ENCODE data around the gene DISC1. TPM values are rescaled to one million over a fixed set of nuclear protein-coding genes. Genes with fewer than 3 reads are reported as not detected.

The DISC1 gene
- total and polyA plus RNA-seq, 2 donors (not counting 1 experiment from before 2014, with no cell fraction given), result 2.0 to 4.3 TPM

DNA sequence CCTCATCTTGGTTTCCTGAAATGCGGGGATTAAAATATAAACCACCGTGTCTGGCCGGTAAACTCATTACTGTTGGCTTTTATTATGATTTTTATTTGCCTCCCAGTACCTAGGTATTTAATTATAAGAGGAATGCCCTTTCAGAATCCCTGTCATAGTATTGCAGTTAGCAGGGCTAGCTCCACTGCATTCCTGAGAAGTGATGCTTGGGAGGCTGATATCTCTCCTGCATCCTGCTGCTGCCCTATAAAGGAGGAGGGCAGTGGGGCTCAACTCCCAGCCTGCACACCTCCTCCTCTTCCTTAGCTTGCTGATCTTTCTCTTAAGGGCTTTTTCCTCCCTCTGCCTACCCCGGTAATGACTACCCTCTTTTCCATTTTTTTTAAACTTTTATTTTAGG is 19.9 kb upstream of the DISC1 start:
- no peak overlapping the region for H3K4me3 ChIP-seq (replicated peaks in 1 of 4; ENCODE audit: control extremely low read depth in 1 of 4, insufficient read depth in 1 of 4, low read depth in 3 of 4, low read length in 4 of 4)
- H3K9ac ChIP-seq (ENCODE audit: insufficient read depth, low read length), result no peak overlapping the region
- no peaks in the 10 kb centered on the region for H3K79me2 ChIP-seq (ENCODE audit: control insufficient read depth, insufficient read depth, low read length)
- no peak overlapping the region for H3K27ac ChIP-seq (ENCODE audit: insufficient read depth, low read length)
- no peaks in the 10 kb centered on the region for H4K20me1 ChIP-seq (ENCODE audit: control insufficient read depth, extremely low read depth, insufficient read depth, low read length)
- H3K36me3 ChIP-seq (ENCODE audit: control insufficient read depth, insufficient read depth, low read length), result no peaks in the 10 kb centered on the region
- H2AFZ ChIP-seq (ENCODE audit: low read length), result no peak overlapping the region
- no peaks in the 10 kb centered on the region for H3K9me3 ChIP-seq (ENCODE audit: control insufficient read depth, insufficient read depth, low read depth, low read length)
- H3K4me1 ChIP-seq (ENCODE audit: control insufficient read depth, extremely low read depth, insufficient read depth, low read length), result no peaks in the 10 kb centered on the region
- TF ChIP-seq CTCF (conservative IDR thresholded peaks at IDR 0.05 in 1 of 2, IDR thresholded peaks at IDR 0.05 in 1 of 2; ENCODE audit: low read depth in 1 of 2, low read length in 2 of 2) (no peak), EZH2 (IDR thresholded peaks at IDR 0.05; ENCODE audit: low read length, missing control alignments) (no peak)
- no peak overlapping the region for H3K4me2 ChIP-seq (ENCODE audit: extremely low read depth, insufficient read depth, low read length)
- H3K27me3 ChIP-seq (ENCODE audit: control insufficient read depth, insufficient read depth, low read length), result no peaks in the 10 kb centered on the region
- peak in 1 of 2 donors; percentile 52 for DNase-seq (ENCODE audit: low read depth in 2 of 2)

DNA sequence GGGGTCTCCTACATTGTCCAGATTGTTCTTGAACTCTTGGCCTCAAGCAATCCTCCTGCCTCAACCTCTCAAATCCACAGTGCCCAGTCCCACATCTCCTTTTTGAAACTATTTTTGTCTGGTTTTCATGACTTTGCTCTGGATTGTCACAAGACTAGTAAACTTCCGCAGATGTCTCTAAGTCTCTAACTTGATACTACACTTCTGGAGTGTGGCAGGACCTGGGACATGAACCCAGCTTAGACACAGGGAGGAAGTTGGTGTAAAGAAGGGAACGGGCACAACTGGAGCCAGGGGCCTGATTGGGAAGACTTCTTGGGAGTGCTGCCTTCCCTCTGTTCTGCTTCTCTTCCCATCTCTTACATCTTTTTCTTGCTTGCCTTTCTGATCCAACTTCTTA is 16.2 kb upstream of the DISC1 start:
- Histone ChIP-seq H3K9ac (ENCODE audit: insufficient read depth, low read length) (no peak overlapping the region), H3K4me1 (ENCODE audit: control insufficient read depth, extremely low read depth, insufficient read depth, low read length) (no peaks in the 10 kb centered on the region), H2AFZ (ENCODE audit: low read length) (no peak overlapping the region), H3K4me2 (ENCODE audit: extremely low read depth, insufficient read depth, low read length) (no peak overlapping the region), H3K4me3 (replicated peaks in 1 of 4; ENCODE audit: control extremely low read depth in 1 of 4, insufficient read depth in 1 of 4, low read depth in 3 of 4, low read length in 4 of 4) (no peak overlapping the region), H3K27ac (ENCODE audit: insufficient read depth, low read length) (no peak overlapping the region), H3K36me3 (ENCODE audit: control insufficient read depth, insufficient read depth, low read length) (no peaks in the 10 kb centered on the region), H4K20me1 (ENCODE audit: control insufficient read depth, extremely low read depth, insufficient read depth, low read length) (no peaks in the 10 kb centered on the region), H3K79me2 (ENCODE audit: control insufficient read depth, insufficient read depth, low read length) (no peaks in the 10 kb centered on the region), H3K9me3 (ENCODE audit: control insufficient read depth, insufficient read depth, low read depth, low read length) (no peaks in the 10 kb centered on the region), H3K27me3 (ENCODE audit: control insufficient read depth, insufficient read depth, low read length) (no peaks in the 10 kb centered on the region)
- no peak for TF ChIP-seq CTCF (conservative IDR thresholded peaks at IDR 0.05 in 1 of 2, IDR thresholded peaks at IDR 0.05 in 1 of 2; ENCODE audit: low read depth in 1 of 2, low read length in 2 of 2)
- TF ChIP-seq EZH2 (IDR thresholded peaks at IDR 0.05; ENCODE audit: low read length, missing control alignments), result no peak
- DNase-seq (ENCODE audit: low read depth in 2 of 2), result no peak

- Histone ChIP-seq H3K4me2 (ENCODE audit: extremely low read depth, insufficient read depth, low read length) (no peak overlapping the region), H3K4me3 (replicated peaks in 1 of 4; ENCODE audit: control extremely low read depth in 1 of 4, insufficient read depth in 1 of 4, low read depth in 3 of 4, low read length in 4 of 4) (no peak overlapping the region), H3K79me2 (ENCODE audit: control insufficient read depth, insufficient read depth, low read length) (no peaks in the 10 kb centered on the region), H2AFZ (ENCODE audit: low read length) (no peak overlapping the region), H3K27me3 (ENCODE audit: control insufficient read depth, insufficient read depth, low read length) (no peaks in the 10 kb centered on the region), H3K4me1 (ENCODE audit: control insufficient read depth, extremely low read depth, insufficient read depth, low read length) (no peaks in the 10 kb centered on the region), H3K36me3 (ENCODE audit: control insufficient read depth, insufficient read depth, low read length) (no peaks in the 10 kb centered on the region), H3K9ac (ENCODE audit: insufficient read depth, low read length) (no peak overlapping the region), H3K27ac (ENCODE audit: insufficient read depth, low read length) (no peak overlapping the region), H3K9me3 (ENCODE audit: control insufficient read depth, insufficient read depth, low read depth, low read length) (no peaks in the 10 kb centered on the region), H4K20me1 (ENCODE audit: control insufficient read depth, extremely low read depth, insufficient read depth, low read length) (no peaks in the 10 kb centered on the region)
- no peak for TF ChIP-seq EZH2 (IDR thresholded peaks at IDR 0.05; ENCODE audit: low read length, missing control alignments)
- no peak for TF ChIP-seq CTCF (conservative IDR thresholded peaks at IDR 0.05 in 1 of 2, IDR thresholded peaks at IDR 0.05 in 1 of 2; ENCODE audit: low read depth in 1 of 2, low read length in 2 of 2)
- no peak for DNase-seq (ENCODE audit: low read depth in 2 of 2)
Observed at GRCh38 chr1:231611111-231611510, 15.5 kb upstream of the DISC1 start.

Data from fibroblast of lung (primary cell).